OCI-LY7 (cell line): ENCODE measurements around the gene SLC4A1. TPM values are rescaled to one million over a fixed set of nuclear protein-coding genes. Genes with fewer than 3 reads are reported as not detected.

Source experiments
- BruUV-seq: library from RNA; stranded (reverse); fragments of 400-500 nt; replicated peaks from 2 replicates; lab custom pipeline; 2021; lab: Mats Ljungman, UMichigan
- CTCF ChIA-PET: fragments of 300-600 bp; sonication (Branson Sonifier 250); formaldehyde crosslinking; loops from one replicate; lab custom pipeline; 2022; ENCODE audit warnings: antibody characterized with exemption; ENCODE audit not compliant: unreplicated experiment; lab: Charles Lee
- POLR2A ChIA-PET: fragments of 300-600 bp; sonication (Branson Sonifier 250); formaldehyde crosslinking; loops from one replicate; lab custom pipeline; 2022; ENCODE audit warnings: antibody characterized with exemption; lab: Charles Lee
- DNase-seq: peaks from one replicate; pipeline ENCODE4 v3.0.0-alpha.2; 2015; ENCODE audit warnings: low spot score
- H2AFZ ChIP-seq: fragments of 200-600 bp; sonication (generic), shearing (Covaris generic); 2 replicates; pipeline ENCODE4 v1.6.1; 2014; ENCODE audit warnings: mild to moderate bottlenecking, antibody characterized with exemption, low read length, moderate library complexity
- H3K27ac ChIP-seq: fragments of 200-600 bp; sonication (generic); 2 replicates; pipeline ENCODE4 v1.5.1; 2014; ENCODE audit warnings: mixed run types, low read depth, mild to moderate bottlenecking, moderate library complexity, low read length, inconsistent platforms; ENCODE audit not compliant: poor library complexity, severe bottlenecking
- H3K36me3 ChIP-seq: fragments of 200-600 bp; sonication (generic); 2 replicates; pipeline ENCODE4 v1.6.1; 2014; ENCODE audit warnings: mild to moderate bottlenecking, antibody characterized with exemption, low read length, moderate library complexity, mixed read lengths; ENCODE audit not compliant: insufficient read depth
- H3K4me1 ChIP-seq: fragments of 200-600 bp; sonication (generic); 2 replicates; pipeline ENCODE4 v1.5.1; 2014; ENCODE audit warnings: mild to moderate bottlenecking, low read length; ENCODE audit not compliant: insufficient read depth, poor library complexity, severe bottlenecking
- H3K4me2 ChIP-seq: fragments of 200-600 bp; sonication (generic); 2 replicates; pipeline ENCODE4 v1.6.1; 2014; ENCODE audit warnings: mild to moderate bottlenecking, low read length
- H3K4me3 ChIP-seq: fragments of 200-600 bp; sonication (generic); 2 replicates; pipeline ENCODE4 v1.5.1; 2014; ENCODE audit warnings: mild to moderate bottlenecking, low read depth, low read length; ENCODE audit not compliant: poor library complexity, severe bottlenecking
- H3K79me2 ChIP-seq: fragments of 200-600 bp; sonication (generic); 2 replicates; pipeline ENCODE4 v1.6.1; 2016; ENCODE audit warnings: low read depth, mild to moderate bottlenecking, low read length, moderate library complexity, mixed read lengths; ENCODE audit not compliant: insufficient read depth
- H3K9me2 ChIP-seq: fragments of 200-600 bp; sonication (generic); 2 replicates; pipeline ENCODE4 v1.6.1; 2016; ENCODE audit warnings: mild to moderate bottlenecking, low read length, mixed read lengths; ENCODE audit not compliant: insufficient read depth
- H3K9me3 ChIP-seq: fragments of 200-600 bp; sonication (generic); 2 replicates; pipeline ENCODE4 v1.6.1; 2014; ENCODE audit warnings: mild to moderate bottlenecking, mixed run types, low read length, mixed read lengths
- H4K20me1 ChIP-seq: fragments of 200-600 bp; sonication (generic); 2 replicates; pipeline ENCODE4 v1.6.1; 2014; ENCODE audit warnings: mild to moderate bottlenecking, antibody characterized with exemption, low read length, moderate library complexity, mixed read lengths; ENCODE audit not compliant: insufficient read depth
- EZH2phosphoT487 ChIP-seq: fragments of 200-600 bp; sonication (generic); IDR thresholded peaks from 2 replicates; pipeline ENCODE4 v1.6.1; 2018; ENCODE audit warnings: low read depth, borderline replicate concordance, mild to moderate bottlenecking, mixed run types, antibody characterized with exemption, low read length, moderate library complexity, mixed read lengths
- intact Hi-C: fragments of 100-400 bp; cut with micrococcal nuclease; formaldehyde crosslinking; loops from one replicate; pipeline ENCODE4 v1.10.0; 2022; ENCODE audit not compliant: unreplicated experiment
- total RNA-seq, 2 experiments: library from RNA; depleted of rRNA in 1 of 2; stranded (reverse); fragments of >200 nt in 1 of 2; shearing (Covaris generic) in 1 of 2; gene quantifications; 2 replicates each; pipeline ENCODE4 v1.2.3, GENCODE V29; 2014 to 2022
- TF ChIP-seq, protein P1 (sequence below): fragments of 200-600 bp; sonication (generic); conservative IDR thresholded peaks from 2 replicates; pipeline ENCODE4 v1.5.1; 2014; ENCODE audit warnings: mild to moderate bottlenecking, antibody characterized with exemption, low read length, moderate library complexity, mixed read lengths

The SLC4A1 gene
- total RNA-seq, 2 experiments from 2014 or later: not detected

DNA sequence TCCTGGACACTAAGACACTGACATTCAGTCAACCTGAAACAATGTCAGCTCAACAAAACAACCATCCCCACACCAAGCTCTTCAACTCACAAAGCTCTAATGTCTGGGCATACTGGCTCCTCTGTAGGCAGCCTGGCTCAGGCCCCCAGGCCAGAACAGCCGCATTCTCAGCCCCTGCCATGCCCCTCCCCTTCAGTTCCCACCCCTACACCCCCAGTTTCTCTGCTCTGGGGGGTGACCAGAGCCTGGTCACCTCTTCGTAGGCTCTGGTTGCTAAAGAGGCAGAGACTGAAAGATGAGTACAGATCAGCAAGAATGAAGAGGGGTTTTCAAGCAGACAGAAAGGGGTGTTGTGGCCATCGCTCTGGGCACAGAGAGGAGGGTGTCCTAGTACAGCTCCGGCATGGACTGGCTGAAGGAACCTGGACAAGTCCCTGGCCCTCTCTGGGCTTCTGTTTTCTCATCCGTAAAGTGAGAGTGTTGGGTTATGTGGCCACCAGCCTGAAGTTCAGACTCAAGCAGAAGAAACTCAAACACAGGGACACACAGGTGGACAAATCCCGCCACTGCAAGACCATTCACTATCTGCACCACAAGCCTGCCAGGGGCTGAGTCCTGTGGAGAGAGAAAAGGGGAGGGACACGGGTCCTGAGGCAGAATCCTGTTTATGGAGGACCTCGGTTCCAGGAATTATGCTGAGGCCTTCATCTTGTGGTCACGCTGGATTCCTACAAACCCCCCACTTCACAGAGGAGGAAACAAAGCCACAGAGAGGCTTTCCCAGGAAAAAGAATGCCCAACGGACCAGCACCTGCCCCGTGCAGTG lies 987 bp upstream of the SLC4A1 start:
- H3K4me3 ChIP-seq: no peak overlapping the region
- no peaks in the 10 kb centered on the region for H3K79me2 ChIP-seq
- no peaks in the 10 kb centered on the region for H3K36me3 ChIP-seq
- ChIA-PET CTCF (no interaction called here), POLR2A (no interaction called here)
- TF ChIP-seq, protein P1, sequence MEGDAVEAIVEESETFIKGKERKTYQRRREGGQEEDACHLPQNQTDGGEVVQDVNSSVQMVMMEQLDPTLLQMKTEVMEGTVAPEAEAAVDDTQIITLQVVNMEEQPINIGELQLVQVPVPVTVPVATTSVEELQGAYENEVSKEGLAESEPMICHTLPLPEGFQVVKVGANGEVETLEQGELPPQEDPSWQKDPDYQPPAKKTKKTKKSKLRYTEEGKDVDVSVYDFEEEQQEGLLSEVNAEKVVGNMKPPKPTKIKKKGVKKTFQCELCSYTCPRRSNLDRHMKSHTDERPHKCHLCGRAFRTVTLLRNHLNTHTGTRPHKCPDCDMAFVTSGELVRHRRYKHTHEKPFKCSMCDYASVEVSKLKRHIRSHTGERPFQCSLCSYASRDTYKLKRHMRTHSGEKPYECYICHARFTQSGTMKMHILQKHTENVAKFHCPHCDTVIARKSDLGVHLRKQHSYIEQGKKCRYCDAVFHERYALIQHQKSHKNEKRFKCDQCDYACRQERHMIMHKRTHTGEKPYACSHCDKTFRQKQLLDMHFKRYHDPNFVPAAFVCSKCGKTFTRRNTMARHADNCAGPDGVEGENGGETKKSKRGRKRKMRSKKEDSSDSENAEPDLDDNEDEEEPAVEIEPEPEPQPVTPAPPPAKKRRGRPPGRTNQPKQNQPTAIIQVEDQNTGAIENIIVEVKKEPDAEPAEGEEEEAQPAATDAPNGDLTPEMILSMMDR: no peak
- TF ChIP-seq EZH2phosphoT487: no peak
- no peaks in the 10 kb centered on the region for H4K20me1 ChIP-seq
- no peak for DNase-seq
- no peaks in the 10 kb centered on the region for H3K9me3 ChIP-seq
- no peak overlapping the region for H2AFZ ChIP-seq
- no peaks in the 10 kb centered on the region for H3K4me1 ChIP-seq
- H3K4me2 ChIP-seq: no peak overlapping the region
- intact Hi-C loops: no loop called here
- no peaks in the 10 kb centered on the region for H3K9me2 ChIP-seq
- BruUV-seq: no TSS peak
- H3K27ac ChIP-seq: no peak overlapping the region

DNA sequence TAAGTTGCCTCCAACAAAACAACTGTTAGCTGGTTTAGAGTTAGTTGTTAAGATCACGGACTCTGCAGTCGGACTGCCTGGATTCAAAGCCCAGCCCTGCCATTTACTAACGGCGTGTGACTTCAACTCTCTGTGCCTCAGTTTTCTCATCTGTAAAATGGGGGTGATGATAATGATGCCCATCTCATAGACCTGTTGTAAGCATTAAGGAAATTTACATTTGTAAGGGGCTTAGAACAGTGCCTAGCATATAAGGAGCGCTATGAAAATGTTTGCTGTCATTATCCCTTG lies 825 bp downstream of the SLC4A1 start:
- intact Hi-C loops: no loop called here
- ChIA-PET CTCF (no interaction called here), POLR2A (interaction anchor here (0.6 kb wide), 1 partner anchor 309 kb away, joined by 4 read pairs; no protein-coding TSS in a partner anchor)
- H3K9me2 ChIP-seq: no peaks in the 10 kb centered on the region
- no peaks in the 10 kb centered on the region for H3K36me3 ChIP-seq
- no peak overlapping the region for H2AFZ ChIP-seq
- H3K9me3 ChIP-seq: no peaks in the 10 kb centered on the region
- no peaks in the 10 kb centered on the region for H3K79me2 ChIP-seq
- BruUV-seq: no TSS peak
- no peaks in the 10 kb centered on the region for H3K4me1 ChIP-seq
- TF ChIP-seq, protein P1: no peak
- no peak for TF ChIP-seq EZH2phosphoT487
- no peak overlapping the region for H3K4me2 ChIP-seq
- H4K20me1 ChIP-seq: no peaks in the 10 kb centered on the region
- DNase-seq: no peak
- no peak overlapping the region for H3K4me3 ChIP-seq
- no peak overlapping the region for H3K27ac ChIP-seq
